ENCODE measurements around the gene CORO6. TPM values are rescaled to one million over a fixed set of nuclear protein-coding genes. Genes with fewer than 3 reads are reported as not detected.

Gene CORO6
- total RNA-seq, 1 donor from 2014 or later = 28.7 TPM

DNA sequence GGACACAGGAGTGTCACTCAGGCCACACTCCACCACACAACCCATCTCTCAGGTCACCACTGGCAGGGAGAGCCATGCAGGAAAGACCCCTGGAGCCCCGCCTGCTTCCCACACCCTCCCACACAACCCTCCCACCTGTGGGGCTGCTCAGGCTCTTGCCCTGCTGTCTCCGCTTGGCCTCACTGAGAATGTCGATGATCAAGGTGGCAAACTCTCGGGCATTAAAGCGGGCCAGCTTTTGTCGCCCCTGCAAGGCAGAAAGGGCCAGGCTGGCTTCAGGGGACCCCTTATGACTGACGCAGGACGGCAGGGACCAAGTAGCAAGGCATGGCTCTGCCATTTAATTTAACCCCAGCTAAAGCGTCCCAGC lies 45.7 kb downstream of the CORO6 start:
- no peak for DNase-seq (ENCODE audit: low read depth)
- TF ChIP-seq, protein P1, sequence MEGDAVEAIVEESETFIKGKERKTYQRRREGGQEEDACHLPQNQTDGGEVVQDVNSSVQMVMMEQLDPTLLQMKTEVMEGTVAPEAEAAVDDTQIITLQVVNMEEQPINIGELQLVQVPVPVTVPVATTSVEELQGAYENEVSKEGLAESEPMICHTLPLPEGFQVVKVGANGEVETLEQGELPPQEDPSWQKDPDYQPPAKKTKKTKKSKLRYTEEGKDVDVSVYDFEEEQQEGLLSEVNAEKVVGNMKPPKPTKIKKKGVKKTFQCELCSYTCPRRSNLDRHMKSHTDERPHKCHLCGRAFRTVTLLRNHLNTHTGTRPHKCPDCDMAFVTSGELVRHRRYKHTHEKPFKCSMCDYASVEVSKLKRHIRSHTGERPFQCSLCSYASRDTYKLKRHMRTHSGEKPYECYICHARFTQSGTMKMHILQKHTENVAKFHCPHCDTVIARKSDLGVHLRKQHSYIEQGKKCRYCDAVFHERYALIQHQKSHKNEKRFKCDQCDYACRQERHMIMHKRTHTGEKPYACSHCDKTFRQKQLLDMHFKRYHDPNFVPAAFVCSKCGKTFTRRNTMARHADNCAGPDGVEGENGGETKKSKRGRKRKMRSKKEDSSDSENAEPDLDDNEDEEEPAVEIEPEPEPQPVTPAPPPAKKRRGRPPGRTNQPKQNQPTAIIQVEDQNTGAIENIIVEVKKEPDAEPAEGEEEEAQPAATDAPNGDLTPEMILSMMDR (conservative IDR thresholded peaks at IDR 0.05; ENCODE audit: low read depth, low read length) = no peak
- H3K4me3 ChIP-seq (ENCODE audit: low read depth, low read length) = no peak overlapping the region

DNA sequence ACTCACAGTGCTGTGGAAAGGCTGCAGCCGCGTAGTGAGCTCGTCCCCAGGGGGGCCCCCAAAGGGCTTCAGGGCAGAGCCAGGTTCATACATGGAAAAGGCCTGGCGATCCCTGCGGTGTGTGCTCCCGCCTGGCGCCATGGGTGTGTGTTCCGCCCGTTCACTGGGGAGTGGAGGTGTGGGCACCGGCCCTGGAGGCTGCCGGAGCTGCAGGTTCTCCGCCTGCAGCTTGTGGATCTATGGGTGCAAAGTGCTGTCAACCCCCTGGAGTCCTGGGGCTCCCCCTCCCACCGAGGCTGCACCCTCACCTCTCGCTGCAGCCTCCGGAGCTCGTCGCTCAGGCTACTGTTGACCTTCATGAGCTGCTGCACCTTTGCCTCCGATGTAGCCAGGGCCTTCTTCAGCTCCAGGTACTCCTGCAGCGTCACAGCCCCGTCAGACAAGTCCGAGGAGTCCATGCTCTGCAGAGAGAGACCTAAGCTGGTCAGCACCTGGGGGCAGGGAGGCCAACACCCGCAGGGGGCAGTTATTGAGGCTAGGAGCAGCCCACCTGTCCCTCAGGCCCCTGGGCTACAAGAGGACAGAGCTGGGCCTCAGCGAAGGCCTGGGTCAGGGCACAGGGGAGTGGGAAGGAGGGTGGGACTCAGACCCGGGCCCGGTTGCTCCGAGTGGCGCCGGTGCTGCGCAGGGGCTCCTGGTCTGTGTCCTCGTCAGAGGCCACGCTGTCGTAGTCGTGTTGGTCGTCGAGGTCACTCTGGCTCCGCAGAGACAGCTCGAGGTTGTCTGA lies 46.3 kb downstream of the CORO6 start:
- TF ChIP-seq, protein P1 (conservative IDR thresholded peaks at IDR 0.05; ENCODE audit: low read depth, low read length) = no peak
- DNase-seq (ENCODE audit: low read depth) = no peak
- H3K4me3 ChIP-seq (ENCODE audit: low read depth, low read length) = no peak overlapping the region

DNA sequence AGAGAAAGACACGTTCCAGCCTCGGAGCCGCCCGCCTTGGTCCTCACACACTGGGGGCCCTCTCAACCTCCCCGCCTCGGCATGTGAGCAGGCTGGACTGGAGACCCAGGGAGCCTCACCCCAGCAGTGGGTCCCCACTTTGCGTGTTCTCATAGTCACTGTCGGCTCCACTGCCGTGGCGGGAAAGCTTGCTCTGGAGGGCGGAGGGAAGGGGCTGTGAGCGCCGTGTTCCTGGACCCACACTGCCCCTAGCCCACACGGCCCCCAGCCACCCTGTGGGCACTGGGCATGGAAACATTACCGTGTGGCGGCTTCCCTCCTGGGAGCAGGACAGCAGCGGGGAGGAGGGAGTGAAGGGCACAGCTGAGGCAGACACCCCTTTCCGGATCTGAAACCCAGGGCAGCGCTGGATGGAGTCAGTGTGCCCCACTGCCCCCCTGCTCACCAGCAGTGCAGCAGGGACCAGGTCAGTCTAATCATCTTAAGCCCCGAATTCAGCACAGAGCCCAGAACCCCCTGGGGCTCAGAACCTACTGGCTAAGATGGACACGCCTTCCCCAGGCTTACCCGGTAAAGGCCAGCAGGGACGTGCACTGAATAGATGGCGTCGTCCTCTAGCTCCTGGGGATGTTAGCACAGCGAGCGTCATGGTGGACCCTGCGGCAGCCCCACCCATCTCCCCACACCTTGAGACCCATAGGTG lies 47.0 kb downstream of the CORO6 start:
- no peak for DNase-seq (ENCODE audit: low read depth)
- TF ChIP-seq, protein P1 (conservative IDR thresholded peaks at IDR 0.05; ENCODE audit: low read depth, low read length) = no peak
- H3K4me3 ChIP-seq (ENCODE audit: low read depth, low read length) = no peak overlapping the region

DNA sequence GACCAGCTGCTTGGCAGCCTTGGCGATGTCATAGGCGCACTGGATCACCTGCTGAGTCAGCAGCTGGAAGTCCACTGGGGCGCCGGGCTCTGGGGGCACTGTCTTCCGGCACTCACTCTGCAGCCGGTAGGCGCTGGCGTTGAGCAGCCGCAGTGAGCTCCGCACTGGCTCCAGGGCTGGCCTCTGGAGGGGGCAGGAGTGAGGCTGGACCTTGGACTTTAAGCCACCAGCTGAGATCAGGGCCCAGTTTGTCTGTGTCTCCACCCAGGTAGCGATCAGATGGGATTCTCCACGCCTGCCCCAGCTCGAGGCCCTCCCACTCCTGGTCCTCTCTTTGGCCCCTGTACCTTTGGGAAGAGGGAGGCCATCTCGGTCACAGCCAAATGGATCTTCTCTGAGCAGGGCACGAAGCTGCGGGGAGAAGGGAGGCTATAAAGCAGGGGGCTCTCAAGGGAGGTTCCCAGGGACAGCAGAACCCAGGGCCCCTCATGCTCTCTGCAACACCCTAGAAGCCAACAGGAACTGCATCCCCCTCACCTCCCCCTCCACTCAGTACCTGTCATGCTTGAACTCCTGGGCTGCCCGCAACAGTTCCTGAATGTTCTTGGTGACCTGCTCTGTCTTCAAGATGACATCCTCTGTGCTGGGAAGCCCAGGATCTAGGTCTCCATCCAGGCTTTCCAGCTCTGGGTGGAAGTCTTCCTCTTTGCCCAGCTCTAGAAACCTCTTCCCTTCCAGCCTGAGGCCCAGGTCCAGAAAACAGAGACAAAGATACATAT lies 47.8 kb downstream of the CORO6 start:
- H3K4me3 ChIP-seq (ENCODE audit: low read depth, low read length) = no peak overlapping the region
- TF ChIP-seq, protein P1 (conservative IDR thresholded peaks at IDR 0.05; ENCODE audit: low read depth, low read length) = no peak
- DNase-seq (ENCODE audit: low read depth) = no peak

DNA sequence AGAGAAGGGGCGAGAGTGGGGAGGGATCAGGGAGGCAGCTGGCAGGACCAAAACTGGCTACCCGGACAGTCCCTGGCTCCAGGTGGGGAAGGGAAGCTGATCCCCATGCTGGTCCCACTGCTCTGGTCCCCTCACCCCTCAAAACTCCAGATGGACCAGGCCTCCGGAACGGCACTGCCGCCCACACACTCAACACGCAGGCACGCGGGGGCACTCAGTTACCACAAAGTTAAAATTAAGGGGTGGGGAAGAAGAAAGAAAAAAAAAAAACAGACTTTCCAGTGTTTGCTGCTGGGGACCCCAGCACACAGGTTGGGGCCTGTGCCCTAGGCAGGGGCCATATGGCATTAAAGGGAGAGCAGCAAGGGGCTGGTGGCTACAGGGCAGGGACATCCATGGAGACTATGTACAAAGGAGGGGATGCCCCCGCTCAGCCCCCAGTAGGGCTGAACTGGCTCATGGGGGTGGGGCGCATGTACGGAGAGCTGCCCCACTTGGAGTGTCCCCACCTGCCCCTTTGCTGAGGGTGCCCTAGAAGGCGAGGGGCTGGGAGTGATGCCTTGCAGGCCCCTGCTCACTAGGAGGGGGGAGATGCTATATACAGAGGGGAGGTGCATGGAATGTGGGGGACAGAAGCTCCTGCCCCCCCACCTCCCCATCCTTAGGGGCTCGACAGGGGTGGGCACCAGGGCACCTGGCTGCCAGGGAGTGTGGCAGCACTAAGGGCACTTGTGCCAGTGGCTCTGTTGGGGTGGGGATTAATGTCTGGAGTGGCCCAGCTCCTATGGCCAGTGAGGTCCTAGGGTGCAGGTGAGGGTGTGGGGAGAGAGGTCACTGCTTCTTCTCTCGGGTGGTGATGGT lies 48.6 kb downstream of the CORO6 start:
- TF ChIP-seq, protein P1 (conservative IDR thresholded peaks at IDR 0.05; ENCODE audit: low read depth, low read length) = no peak
- no peak overlapping the region for H3K4me3 ChIP-seq (ENCODE audit: low read depth, low read length)
- DNase-seq (ENCODE audit: low read depth) = no peak

DNA sequence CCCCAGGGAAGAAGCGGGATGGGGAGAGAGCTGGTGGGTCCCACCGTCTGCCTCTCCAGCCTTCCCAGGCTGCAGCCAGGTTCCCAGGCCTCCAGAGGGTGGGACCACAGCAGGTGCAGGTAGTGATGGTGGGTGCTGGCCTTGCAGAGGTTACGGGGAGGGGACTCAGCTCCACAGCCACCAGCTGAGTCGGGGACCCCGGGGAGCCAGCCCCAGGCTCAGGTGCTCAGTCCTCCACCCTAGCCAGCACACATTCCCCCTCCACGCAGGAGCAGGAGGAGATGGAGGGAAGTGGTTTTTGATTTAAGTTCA lies 49.2 kb downstream of the CORO6 start:
- no peak overlapping the region for H3K4me3 ChIP-seq (ENCODE audit: low read depth, low read length)
- TF ChIP-seq, protein P1 (conservative IDR thresholded peaks at IDR 0.05; ENCODE audit: low read depth, low read length) = no peak
- DNase-seq (ENCODE audit: low read depth) = no peak

Data from epithelial cell of proximal tubule (primary cell).